Left hindlimb (tissue), 1 donor: ENCODE measurements around the gene MCM3AP.

Experiments
- DNase-seq: peaks from one replicate; pipeline ENCODE4 v3.0.0-alpha.2; 2018

The MCM3AP gene

GRCh38 chr21:46285206-46285661 lies at the start of gene MCM3AP:
Gene MCM3AP (minus strand): TSS chr21:46285611. CDS start chr21:46285286, 325 bp downstream.
- DNase-seq, result no peak

- no peak for DNase-seq
These were observed 49.1 kb upstream of the MCM3AP start for GRCh38 chr21:46334351-46335140.

DNA sequence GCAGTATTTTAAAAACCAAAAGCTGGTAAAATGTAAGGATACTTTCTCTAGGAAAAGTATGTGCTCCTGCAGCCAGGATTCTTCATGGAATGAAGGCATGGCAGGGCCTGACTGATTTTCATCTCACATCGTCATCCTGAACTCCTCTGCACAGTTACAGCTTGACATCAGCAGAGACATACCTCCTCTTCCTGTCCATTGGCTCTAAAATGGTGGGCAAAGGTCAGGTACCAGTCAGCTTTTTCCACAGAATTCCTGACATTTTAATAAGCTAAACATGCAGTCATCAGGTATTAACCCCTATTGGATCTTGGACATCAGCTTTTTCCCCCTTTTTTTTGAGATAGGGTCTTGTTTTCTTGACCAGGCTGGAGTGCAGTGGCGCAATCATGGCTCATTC lies 44.4 kb upstream of the MCM3AP start:
- no peak for DNase-seq

DNA sequence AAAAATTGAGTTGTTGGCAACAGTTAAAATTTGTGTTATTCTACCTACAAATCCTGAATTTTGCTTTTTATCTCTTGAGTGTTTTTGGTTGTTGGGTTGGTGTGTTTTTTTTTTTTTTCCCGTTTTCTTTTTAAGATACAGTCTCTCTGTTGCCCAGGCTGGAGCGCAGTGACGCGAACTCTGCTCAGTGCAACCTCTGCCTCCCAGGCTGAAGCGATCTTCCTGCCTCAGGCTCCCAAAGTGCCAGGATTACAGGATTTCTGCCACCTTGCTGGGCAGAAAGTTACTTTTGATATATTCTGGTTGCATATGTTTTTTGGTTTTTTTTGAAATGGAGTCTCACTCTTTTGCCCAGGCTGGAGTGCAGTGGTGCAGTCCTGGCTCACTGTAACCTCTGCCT lies 42.7 kb upstream of the MCM3AP start:
- no peak for DNase-seq

DNA sequence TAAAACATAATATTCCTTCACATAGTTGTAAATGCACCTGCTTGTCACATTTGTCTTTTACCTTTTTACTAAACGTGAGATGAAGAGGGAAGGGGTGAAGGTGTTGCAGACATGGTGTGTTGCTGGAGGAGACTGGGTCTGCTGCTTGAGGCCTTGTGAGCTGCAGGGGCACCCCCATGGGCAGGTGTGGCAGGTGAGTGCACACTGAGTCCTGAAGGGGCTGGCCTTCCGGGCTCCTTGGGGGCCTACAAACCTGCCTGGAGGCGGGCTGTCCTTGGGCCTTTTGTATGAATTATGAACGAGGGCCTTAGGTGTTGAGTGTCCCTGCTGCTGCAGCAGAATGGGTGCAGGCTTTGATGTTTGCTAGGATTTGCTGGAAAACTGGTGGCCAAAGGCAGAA lies 42.3 kb upstream of the MCM3AP start:
- no peak for DNase-seq

DNA sequence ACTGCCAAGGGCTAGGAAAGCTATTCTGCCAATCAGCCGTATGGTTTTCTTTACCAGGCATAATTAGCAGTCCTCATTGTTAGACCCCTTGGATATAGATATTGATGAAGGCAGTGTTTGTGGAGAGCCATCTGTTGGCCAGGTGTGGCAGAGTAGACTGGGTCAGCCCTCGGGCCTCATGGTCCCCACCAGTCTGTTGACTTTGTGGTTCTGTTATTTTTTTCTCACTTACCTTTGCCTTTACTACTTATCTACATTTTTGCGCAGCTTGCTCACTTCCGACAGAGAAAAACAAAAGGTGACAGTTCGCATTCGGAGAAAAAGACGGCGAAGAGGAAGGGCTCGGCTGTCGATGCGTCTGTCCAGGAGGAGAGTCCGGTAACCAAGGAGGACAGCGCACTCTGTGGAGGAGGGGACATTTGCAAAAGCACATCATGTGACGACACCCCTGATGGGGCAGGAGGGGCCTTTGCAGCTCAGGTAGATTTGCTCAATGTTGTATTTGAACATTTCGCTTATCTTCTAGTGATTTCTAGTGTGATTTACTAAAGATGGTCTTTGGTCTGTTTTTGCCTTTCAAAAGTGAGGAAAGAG lies 40.8 kb upstream of the MCM3AP start:
- no peak for DNase-seq

DNA sequence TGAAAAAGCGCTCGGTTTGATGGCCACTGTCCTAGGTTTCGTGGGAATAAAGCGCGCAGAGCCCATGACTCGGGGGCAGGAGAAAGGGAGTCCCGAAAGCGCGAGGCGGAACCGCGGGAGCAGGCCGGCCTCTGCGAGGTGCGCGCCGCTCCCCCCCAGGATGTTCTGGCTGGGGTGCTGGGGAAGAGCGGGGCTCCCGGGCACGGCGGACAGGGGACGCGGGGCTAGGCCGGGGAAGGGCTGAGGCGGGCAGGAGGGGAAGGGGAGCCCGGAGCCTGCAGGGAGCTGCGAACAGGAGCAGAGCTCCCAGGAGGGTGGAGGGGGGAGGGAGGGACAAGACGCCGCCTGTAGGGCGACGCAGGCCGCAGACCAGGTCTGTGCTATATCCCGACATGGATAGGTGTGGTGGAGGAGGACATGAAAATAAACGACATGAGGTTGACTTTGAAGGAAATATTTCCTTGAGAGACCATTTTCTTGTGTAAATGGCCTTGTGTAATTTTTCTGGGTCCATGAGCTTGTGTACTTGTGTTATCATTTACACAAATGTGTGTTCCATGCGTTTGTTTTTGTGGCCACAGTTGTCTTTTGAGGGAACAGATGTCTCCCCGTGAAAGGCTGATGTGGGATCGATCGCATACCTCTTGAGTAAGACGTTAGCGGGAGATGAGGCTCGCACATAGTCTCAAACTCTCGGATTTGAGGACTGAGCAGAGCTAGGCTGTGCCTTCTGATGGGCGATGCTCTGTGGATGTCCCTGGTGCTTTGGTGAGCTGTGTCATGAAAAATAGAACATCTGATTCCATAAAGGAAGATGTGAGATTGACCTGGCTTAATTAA lies 39.9 kb upstream of the MCM3AP start:
- DNase-seq, result peak; percentile 48

DNA sequence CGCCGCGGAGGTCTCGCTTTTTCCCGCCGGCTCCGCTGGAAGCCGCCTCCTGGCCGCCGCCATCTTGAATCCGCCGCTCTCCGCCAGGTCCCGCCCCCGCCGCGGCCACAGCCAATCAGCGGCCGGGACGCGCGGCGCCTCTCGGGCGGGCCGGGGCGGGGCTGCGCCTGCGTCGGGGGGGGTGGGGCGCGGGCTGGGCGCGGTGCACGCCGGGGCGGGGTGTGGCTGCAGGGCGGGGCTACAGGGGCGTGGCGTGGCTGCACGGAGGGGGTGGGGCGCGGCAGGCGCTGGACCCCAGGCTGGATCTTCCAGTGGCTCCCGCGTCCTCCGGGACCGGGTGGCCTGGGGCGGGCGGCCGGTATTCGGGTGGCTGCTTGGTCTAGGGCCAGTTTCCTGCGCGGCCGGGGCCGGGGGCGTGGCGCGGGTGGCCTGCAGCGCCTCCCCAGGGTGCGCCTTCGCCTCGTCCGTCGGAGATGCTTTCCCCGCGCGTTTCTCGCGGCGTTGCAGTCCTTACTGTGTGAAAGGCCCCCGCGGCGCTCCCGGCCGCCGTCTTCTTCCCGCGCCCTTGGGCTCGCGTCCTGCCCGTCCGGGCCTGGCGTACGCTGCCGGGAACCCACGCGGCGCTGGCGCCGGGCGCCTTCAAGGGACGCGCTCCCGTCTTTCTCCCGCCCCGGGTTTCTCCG lies 39.1 kb upstream of the MCM3AP start:
- DNase-seq, result peak; percentile 95

GRCh38 chr21:46323710-46324389 lies 38.4 kb upstream of the MCM3AP start, which contains the start of the genes C21orf58 and PCNT:
Gene C21orf58 (minus strand): TSS chr21:46323870. CDS start chr21:46322738, 1,132 bp downstream.
Gene PCNT (plus strand): TSS chr21:46324156. CDS start chr21:46324229, 73 bp downstream.
- peak; percentile 98 for DNase-seq

- DNase-seq, result no peak
These were observed 37.9 kb upstream of the MCM3AP start for GRCh38 chr21:46323227-46323709.

- DNase-seq, result no peak
These were observed 37.2 kb upstream of the MCM3AP start for GRCh38 chr21:46322351-46323226.

GRCh38 chr21:46320331-46320801 lies 35.0 kb upstream of the MCM3AP start:
- no peak for DNase-seq

DNA sequence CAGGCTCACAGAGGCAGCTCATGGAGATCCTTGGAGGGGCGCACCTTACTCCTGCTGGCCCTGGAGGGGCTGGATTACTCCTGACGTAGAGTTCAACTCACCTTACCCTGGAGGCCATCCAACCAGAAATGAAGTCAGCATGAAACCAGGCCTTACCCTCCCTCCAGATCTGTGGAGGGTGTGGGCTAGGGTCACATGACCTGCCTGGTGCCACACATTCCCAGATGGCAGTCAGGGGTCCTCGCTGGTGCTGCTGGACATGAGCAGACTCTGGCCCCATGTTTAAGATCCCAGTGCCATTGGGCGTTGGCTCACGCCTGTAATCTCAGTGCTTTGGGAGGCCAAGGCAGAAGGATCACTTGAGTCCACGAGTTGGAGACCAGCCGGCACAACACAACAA lies 33.8 kb upstream of the MCM3AP start:
- DNase-seq, result no peak

DNA sequence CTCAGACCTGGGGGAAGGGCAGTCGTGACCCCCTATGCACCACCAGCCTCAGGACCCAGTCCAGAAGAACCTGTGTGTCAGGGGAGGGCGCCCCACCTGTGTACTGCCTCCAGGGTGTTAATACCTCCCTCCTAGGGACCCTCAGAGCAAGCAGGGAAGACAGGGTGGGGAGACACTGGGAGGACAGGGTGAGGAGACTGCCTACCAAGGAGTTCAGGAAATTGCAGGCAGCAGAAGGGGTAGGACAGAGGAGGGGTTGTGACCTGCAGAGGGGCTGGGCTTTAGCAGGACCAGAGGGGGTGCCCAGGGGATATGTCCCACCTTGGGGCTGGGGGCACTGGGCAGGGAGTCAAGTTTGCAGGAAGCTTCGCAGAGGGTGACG lies 33.0 kb upstream of the MCM3AP start:
- no peak for DNase-seq

GRCh38 chr21:46317710-46318463 lies 32.5 kb upstream of the MCM3AP start:
- no peak for DNase-seq

DNA sequence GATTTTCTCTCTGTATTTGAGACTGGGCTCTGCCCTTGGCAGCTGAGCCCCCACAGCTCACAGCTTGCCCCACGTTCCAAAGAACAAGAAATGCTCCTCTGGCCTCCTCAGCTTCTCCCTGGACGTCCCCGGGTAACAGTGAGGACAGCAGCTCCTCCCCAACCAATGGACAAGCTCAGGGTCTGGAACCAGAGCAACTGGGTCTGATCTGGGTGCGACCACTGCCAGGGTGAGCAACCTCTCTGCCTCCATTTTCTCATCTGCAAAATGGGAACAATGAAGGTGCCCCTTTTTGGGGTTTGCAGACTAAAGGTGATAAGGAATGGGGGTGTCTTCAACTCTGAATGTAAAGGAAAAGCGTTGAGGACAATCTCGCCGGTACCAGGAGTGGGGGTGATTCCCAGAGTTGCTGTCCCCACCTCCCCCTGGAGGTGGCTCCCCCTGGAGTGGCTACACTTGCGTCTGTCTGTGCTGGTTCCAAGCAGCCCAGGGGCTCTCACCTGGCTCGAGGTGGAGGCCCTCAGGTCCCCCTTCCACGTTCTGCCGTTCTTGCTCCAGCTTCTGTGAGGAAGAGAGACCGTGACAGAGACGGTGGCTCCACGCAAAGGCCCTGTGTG lies 31.4 kb upstream of the MCM3AP start:
- no peak for DNase-seq

- no peak for DNase-seq
These were observed 29.1 kb upstream of the MCM3AP start for GRCh38 chr21:46314441-46315020.

DNA sequence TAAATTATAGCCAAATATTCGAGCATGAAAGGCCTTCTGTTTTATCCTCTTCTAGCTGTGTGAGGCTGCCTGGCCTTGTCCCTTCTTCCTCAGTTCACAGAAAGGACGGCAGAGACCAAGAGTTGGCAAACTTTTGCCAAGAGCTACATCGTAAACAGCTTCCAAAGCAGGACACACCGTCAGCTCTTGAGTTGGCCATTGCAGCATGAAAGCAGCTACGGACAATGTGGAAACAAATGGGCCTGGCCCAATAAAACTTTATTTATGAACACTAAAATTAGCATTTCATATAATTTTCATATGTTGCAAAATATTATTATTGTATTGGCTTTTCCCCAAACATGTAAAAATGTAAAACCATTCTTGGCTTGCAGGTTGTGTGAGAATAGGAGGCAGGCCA lies 27.5 kb upstream of the MCM3AP start:
- DNase-seq, result no peak

GRCh38 chr21:46311568-46311967 lies 26.2 kb upstream of the MCM3AP start:
- DNase-seq, result no peak
